Neural cell (in vitro differentiated cells): Measurements from ENCODE around the gene TMEM272.

Experiments
- CTCF ChIP-seq: fragments of 450-650 bp; IDR thresholded peaks from 2 replicates; pipeline ENCODE4 v1.5.1; 2014; ENCODE audit warnings: antibody characterized with exemption, mild to moderate bottlenecking, moderate library complexity; ENCODE audit not compliant: poor library complexity, severe bottlenecking
- POLR2AphosphoS5 ChIP-seq: IDR thresholded peaks from 2 replicates; pipeline ENCODE4 v1.6.1; 2012

GRCh38 chr13:51856027-51856736 lies 11.2 kb upstream of the TMEM272 start:
- TF ChIP-seq POLR2AphosphoS5, result no peak
- TF ChIP-seq CTCF, result no peak
